Measurements from ENCODE around the gene ARHGAP10.

The ARHGAP10 gene

GRCh38 chr4:147820975-147821374, 89.1 kb downstream of the ARHGAP10 start:
- FAIRE-seq (peak; percentile 38), DNase-seq (ENCODE audit: insufficient read length, low spot score) (no peak)
- TF ChIP-seq SPI1 (IDR thresholded peaks at IDR 0.05; ENCODE audit: low read depth, low read length) (no peak), TAF1 (IDR thresholded peaks at IDR 0.05; ENCODE audit: low read depth, low read length) (no peak), PAX5 (IDR thresholded peaks at IDR 0.05; ENCODE audit: insufficient read depth, low read length, severe bottlenecking) (no peak), POLR2A (IDR thresholded peaks at IDR 0.05; ENCODE audit: low read depth, low read length) (no peak), POLR2AphosphoS5 (IDR thresholded peaks at IDR 0.05; ENCODE audit: low read depth, low read length) (no peak), POU2F2 (IDR thresholded peaks at IDR 0.05; ENCODE audit: low read depth, low read length) (no peak)

GRCh38 chr4:147821555-147821954, 89.7 kb downstream of the ARHGAP10 start:
- FAIRE-seq (peak; percentile 26), DNase-seq (ENCODE audit: insufficient read length, low spot score) (no peak)
- TF ChIP-seq PAX5 (IDR thresholded peaks at IDR 0.05; ENCODE audit: insufficient read depth, low read length, severe bottlenecking) (no peak), SPI1 (IDR thresholded peaks at IDR 0.05; ENCODE audit: low read depth, low read length) (no peak), POLR2AphosphoS5 (IDR thresholded peaks at IDR 0.05; ENCODE audit: low read depth, low read length) (no peak), POLR2A (IDR thresholded peaks at IDR 0.05; ENCODE audit: low read depth, low read length) (no peak), POU2F2 (IDR thresholded peaks at IDR 0.05; ENCODE audit: low read depth, low read length) (no peak), TAF1 (IDR thresholded peaks at IDR 0.05; ENCODE audit: low read depth, low read length) (no peak)

GRCh38 chr4:147822128-147822527, 90.2 kb downstream of the ARHGAP10 start:
- FAIRE-seq (no peak), DNase-seq (ENCODE audit: insufficient read length, low spot score) (no peak)
- TF ChIP-seq SPI1 (IDR thresholded peaks at IDR 0.05; ENCODE audit: low read depth, low read length) (no peak), PAX5 (IDR thresholded peaks at IDR 0.05; ENCODE audit: insufficient read depth, low read length, severe bottlenecking) (no peak), POLR2A (IDR thresholded peaks at IDR 0.05; ENCODE audit: low read depth, low read length) (no peak), POLR2AphosphoS5 (IDR thresholded peaks at IDR 0.05; ENCODE audit: low read depth, low read length) (no peak), TAF1 (IDR thresholded peaks at IDR 0.05; ENCODE audit: low read depth, low read length) (no peak), POU2F2 (IDR thresholded peaks at IDR 0.05; ENCODE audit: low read depth, low read length) (no peak)

GRCh38 chr4:147823130-147823529, 91.2 kb downstream of the ARHGAP10 start:
- FAIRE-seq (no peak), DNase-seq (ENCODE audit: insufficient read length, low spot score) (no peak)
- TF ChIP-seq POLR2AphosphoS5 (IDR thresholded peaks at IDR 0.05; ENCODE audit: low read depth, low read length) (no peak), POLR2A (IDR thresholded peaks at IDR 0.05; ENCODE audit: low read depth, low read length) (no peak), TAF1 (IDR thresholded peaks at IDR 0.05; ENCODE audit: low read depth, low read length) (no peak), SPI1 (IDR thresholded peaks at IDR 0.05; ENCODE audit: low read depth, low read length) (no peak), POU2F2 (IDR thresholded peaks at IDR 0.05; ENCODE audit: low read depth, low read length) (no peak), PAX5 (IDR thresholded peaks at IDR 0.05; ENCODE audit: insufficient read depth, low read length, severe bottlenecking) (no peak)

GRCh38 chr4:147824316-147824715, 92.4 kb downstream of the ARHGAP10 start:
- FAIRE-seq, result no peak
- TF ChIP-seq SPI1 (IDR thresholded peaks at IDR 0.05; ENCODE audit: low read depth, low read length) (no peak), POU2F2 (IDR thresholded peaks at IDR 0.05; ENCODE audit: low read depth, low read length) (no peak), TAF1 (IDR thresholded peaks at IDR 0.05; ENCODE audit: low read depth, low read length) (no peak), POLR2AphosphoS5 (IDR thresholded peaks at IDR 0.05; ENCODE audit: low read depth, low read length) (no peak), POLR2A (IDR thresholded peaks at IDR 0.05; ENCODE audit: low read depth, low read length) (no peak)
- no peak for DNase-seq (ENCODE audit: insufficient read length, low spot score)

- DNase-seq (ENCODE audit: insufficient read length, low spot score) (no peak), FAIRE-seq (no peak)
- TF ChIP-seq PAX5 (IDR thresholded peaks at IDR 0.05; ENCODE audit: insufficient read depth, low read length, severe bottlenecking), result no peak
- no peak for TF ChIP-seq POLR2A (IDR thresholded peaks at IDR 0.05; ENCODE audit: low read depth, low read length)
- no peak for TF ChIP-seq TAF1 (IDR thresholded peaks at IDR 0.05; ENCODE audit: low read depth, low read length)
- no peak for TF ChIP-seq SPI1 (IDR thresholded peaks at IDR 0.05; ENCODE audit: low read depth, low read length)
- TF ChIP-seq POU2F2 (IDR thresholded peaks at IDR 0.05; ENCODE audit: low read depth, low read length), result no peak
- no peak for TF ChIP-seq POLR2AphosphoS5 (IDR thresholded peaks at IDR 0.05; ENCODE audit: low read depth, low read length)
These were observed 93.0 kb downstream of the ARHGAP10 start for GRCh38 chr4:147824884-147825283.

GRCh38 chr4:147825451-147826287, 93.8 kb downstream of the ARHGAP10 start:
- DNase-seq (ENCODE audit: insufficient read length, low spot score), result no peak
- FAIRE-seq, result no peak
- TF ChIP-seq SPI1 (IDR thresholded peaks at IDR 0.05; ENCODE audit: low read depth, low read length) (no peak), POU2F2 (IDR thresholded peaks at IDR 0.05; ENCODE audit: low read depth, low read length) (no peak), POLR2AphosphoS5 (IDR thresholded peaks at IDR 0.05; ENCODE audit: low read depth, low read length) (no peak), POLR2A (IDR thresholded peaks at IDR 0.05; ENCODE audit: low read depth, low read length) (no peak), TAF1 (IDR thresholded peaks at IDR 0.05; ENCODE audit: low read depth, low read length) (no peak), PAX5 (IDR thresholded peaks at IDR 0.05; ENCODE audit: insufficient read depth, low read length, severe bottlenecking) (no peak)

- TF ChIP-seq POU2F2 (IDR thresholded peaks at IDR 0.05; ENCODE audit: low read depth, low read length), result no peak
- TF ChIP-seq POLR2AphosphoS5 (IDR thresholded peaks at IDR 0.05; ENCODE audit: low read depth, low read length), result no peak
- no peak for TF ChIP-seq POLR2A (IDR thresholded peaks at IDR 0.05; ENCODE audit: low read depth, low read length)
- TF ChIP-seq SPI1 (IDR thresholded peaks at IDR 0.05; ENCODE audit: low read depth, low read length), result no peak
- no peak for TF ChIP-seq PAX5 (IDR thresholded peaks at IDR 0.05; ENCODE audit: insufficient read depth, low read length, severe bottlenecking)
- TF ChIP-seq TAF1 (IDR thresholded peaks at IDR 0.05; ENCODE audit: low read depth, low read length), result no peak
- DNase-seq (ENCODE audit: insufficient read length, low spot score) (no peak), FAIRE-seq (peak; percentile 78)
These were observed 94.4 kb downstream of the ARHGAP10 start for GRCh38 chr4:147826288-147826646.

GRCh38 chr4:147828331-147828905, 96.5 kb downstream of the ARHGAP10 start:
- FAIRE-seq, result no peak
- no peak for DNase-seq (ENCODE audit: insufficient read length, low spot score)
- TF ChIP-seq PAX5 (IDR thresholded peaks at IDR 0.05; ENCODE audit: insufficient read depth, low read length, severe bottlenecking) (no peak), POU2F2 (IDR thresholded peaks at IDR 0.05; ENCODE audit: low read depth, low read length) (no peak), SPI1 (IDR thresholded peaks at IDR 0.05; ENCODE audit: low read depth, low read length) (no peak), POLR2A (IDR thresholded peaks at IDR 0.05; ENCODE audit: low read depth, low read length) (no peak), TAF1 (IDR thresholded peaks at IDR 0.05; ENCODE audit: low read depth, low read length) (no peak), POLR2AphosphoS5 (IDR thresholded peaks at IDR 0.05; ENCODE audit: low read depth, low read length) (no peak)
